DND-41 (cell line): ENCODE measurements around the gene FLACC1.

Experiments used
- ATAC-seq: fragments of 200-7000 bp; cut with Tn5 transposase; 3 replicates; pipeline ENCODE4 v1.9.1; 2021; ENCODE audit warnings: low read depth; ENCODE audit not compliant: insufficient read depth
- DNase-seq: peaks from one replicate; pipeline ENCODE4 v3.0.0-alpha.2; 2020
- H2AFZ ChIP-seq: 2 replicates; pipeline ENCODE4 v1.6.0; 2012; ENCODE audit warnings: low read depth, low read length
- H3K27ac ChIP-seq: 2 replicates; pipeline ENCODE4 v1.5.1; 2012; ENCODE audit warnings: low read length, inconsistent platforms
- H3K27me3 ChIP-seq: fragments of 200-600 bp; sonication (generic); 2 replicates; pipeline ENCODE4 v1.6.0; 2012; ENCODE audit warnings: low read length, mild to moderate bottlenecking, inconsistent platforms; ENCODE audit not compliant: insufficient read depth, poor library complexity
- H3K36me3 ChIP-seq: 2 replicates; pipeline ENCODE4 v1.5.1; 2012; ENCODE audit warnings: low read length, inconsistent platforms; ENCODE audit not compliant: insufficient read depth
- H3K4me1 ChIP-seq: 2 replicates; pipeline ENCODE4 v1.5.1; 2012; ENCODE audit warnings: mild to moderate bottlenecking, low read length; ENCODE audit not compliant: insufficient read depth
- H3K4me2 ChIP-seq: 2 replicates; pipeline ENCODE4 v1.6.0; 2012; ENCODE audit warnings: mild to moderate bottlenecking, moderate library complexity, low read length, inconsistent platforms; ENCODE audit not compliant: insufficient read depth
- H3K4me3 ChIP-seq, 2 experiments: fragments of 200-600 bp in 1 of 2; shearing (Covaris generic) in 1 of 2; 2 replicates each; pipeline ENCODE4 v1.5.1; 2012 to 2016; ENCODE audit warnings: inconsistent platforms in 2 of 2, low read length in 2 of 2, mild to moderate bottlenecking in 2 of 2, low read depth in 1 of 2, moderate library complexity in 1 of 2
- H3K79me2 ChIP-seq: 2 replicates; pipeline ENCODE4 v1.6.0; 2012; ENCODE audit warnings: low read length, inconsistent platforms; ENCODE audit not compliant: insufficient read depth
- H3K9ac ChIP-seq: 2 replicates; pipeline ENCODE4 v1.6.0; 2012; ENCODE audit warnings: low read depth, mild to moderate bottlenecking, inconsistent platforms, low read length, moderate library complexity
- H3K9me3 ChIP-seq: 2 replicates; pipeline ENCODE4 v1.5.1; 2012; ENCODE audit warnings: low read length, moderate library complexity, mild to moderate bottlenecking, inconsistent platforms; ENCODE audit not compliant: insufficient read depth, severe bottlenecking
- H4K20me1 ChIP-seq: 2 replicates; pipeline ENCODE4 v1.6.0; 2012; ENCODE audit warnings: low read length; ENCODE audit not compliant: insufficient read depth
- CTCF ChIP-seq: IDR thresholded peaks from 2 replicates; pipeline ENCODE4 v1.5.1; 2012; ENCODE audit warnings: borderline replicate concordance, low read length, moderate library complexity, mild to moderate bottlenecking; ENCODE audit not compliant: poor library complexity, severe bottlenecking; ENCODE audit errors: extremely low read depth
- EZH2 ChIP-seq: IDR thresholded peaks from 3 replicates; pipeline ENCODE4 v1.6.1; 2012; ENCODE audit warnings: borderline replicate concordance, low read depth, mild to moderate bottlenecking, moderate library complexity, low read length, inconsistent platforms; ENCODE audit not compliant: severe bottlenecking

FLACC1 gene

GRCh38 chr2:201263779-201264178, 93.4 kb downstream of the FLACC1 start:
- Histone ChIP-seq H4K20me1 (peaks cover 54% of the 10 kb centered on the region), H3K4me1 (peaks cover 69% of the 10 kb centered on the region), H3K27me3 (no peaks in the 10 kb centered on the region), H3K27ac (peak overlapping the region; percentile 34), H3K36me3 (peaks cover 32% of the 10 kb centered on the region), H3K9ac (peak overlapping the region; percentile 13; the same call in 1 of the 2 replicates), H3K79me2 (peaks cover 99% of the 10 kb centered on the region), H3K4me3 (peak overlapping the region in 1 of 2 experiments; percentile 0; a peak in 1 of 4 replicates), H2AFZ (no peak overlapping the region), H3K4me2 (peak overlapping the region; percentile 83), H3K9me3 (no peaks in the 10 kb centered on the region)
- ATAC-seq = no peak
- TF ChIP-seq EZH2 = no peak
- TF ChIP-seq CTCF = no peak
- DNase-seq = no peak

- H3K4me3 ChIP-seq = peak overlapping the region in 1 of 2 experiments; percentile 40; a peak in 2 of 4 replicates
- H3K36me3 ChIP-seq = peaks cover 21% of the 10 kb centered on the region
- no peaks in the 10 kb centered on the region for H3K9me3 ChIP-seq
- peaks cover 88% of the 10 kb centered on the region for H3K79me2 ChIP-seq
- TF ChIP-seq CTCF = no peak
- TF ChIP-seq EZH2 = no peak
- H3K27me3 ChIP-seq = no peaks in the 10 kb centered on the region
- H2AFZ ChIP-seq = no peak overlapping the region
- peak overlapping the region; percentile 34 for H3K27ac ChIP-seq
- peak overlapping the region; percentile 83 for H3K4me2 ChIP-seq
- H4K20me1 ChIP-seq = peaks cover 46% of the 10 kb centered on the region
- H3K9ac ChIP-seq = peak overlapping the region; percentile 31; the same call in 1 of the 2 replicates
- DNase-seq (no peak), ATAC-seq (no peak)
- peaks cover 77% of the 10 kb centered on the region for H3K4me1 ChIP-seq
Observed at GRCh38 chr2:201262718-201263117, 94.4 kb downstream of the FLACC1 start.

DNA sequence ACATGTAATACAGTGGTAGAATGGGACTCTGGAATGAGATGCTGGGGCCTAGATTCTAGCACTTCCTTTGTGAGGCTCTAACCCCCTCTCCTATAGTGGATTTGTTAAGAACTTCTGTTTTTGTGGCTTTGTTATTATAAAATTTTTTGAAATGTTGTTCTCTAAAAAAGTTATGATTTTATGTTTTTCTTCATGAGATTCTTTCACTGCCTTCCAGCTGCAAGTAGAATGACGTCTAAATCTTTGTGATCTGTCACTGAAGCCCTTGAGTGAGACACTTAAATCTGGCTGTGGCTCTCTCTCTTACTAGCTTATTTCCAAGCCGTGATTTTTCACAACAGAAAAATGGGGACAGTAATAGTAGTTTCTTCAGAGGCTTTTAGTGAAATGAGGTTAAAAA, 95.2 kb downstream of the FLACC1 start:
- H3K9me3 ChIP-seq = no peaks in the 10 kb centered on the region
- H3K4me2 ChIP-seq = peak overlapping the region; percentile 83
- H3K9ac ChIP-seq = peak overlapping the region; percentile 78
- H3K36me3 ChIP-seq = peaks cover 15% of the 10 kb centered on the region
- no peak for DNase-seq
- H3K79me2 ChIP-seq = peaks cover 82% of the 10 kb centered on the region
- peaks cover 39% of the 10 kb centered on the region for H4K20me1 ChIP-seq
- H3K4me1 ChIP-seq = peaks cover 85% of the 10 kb centered on the region
- H3K27me3 ChIP-seq = no peaks in the 10 kb centered on the region
- H2AFZ ChIP-seq = no peak overlapping the region
- peak overlapping the region; percentile 36 to 63; a peak in 3 of 4 replicates for H3K4me3 ChIP-seq
- TF ChIP-seq EZH2 = no peak
- no peak for TF ChIP-seq CTCF
- no peak for ATAC-seq
- peak overlapping the region; percentile 84 for H3K27ac ChIP-seq
